OCI-LY1 (cell line): ENCODE measurements around the gene UBE2K.

ENCODE experiments used
- H2AFZ ChIP-seq: fragments of 200-600 bp; sonication (generic), shearing (Covaris generic); 2 replicates; pipeline ENCODE4 v1.6.0; 2014; ENCODE audit warnings: antibody characterized with exemption, mild to moderate bottlenecking, low read length
- H3F3A ChIP-seq: fragments of 200-600 bp; sonication (generic), shearing (Covaris generic); 2 replicates; pipeline ENCODE4 v1.6.0; 2014; ENCODE audit warnings: mild to moderate bottlenecking, antibody characterized with exemption, low read length, moderate library complexity; ENCODE audit not compliant: insufficient read depth
- H3K27ac ChIP-seq: fragments of 200-600 bp; sonication (generic); 2 replicates; pipeline ENCODE4 v1.5.1; 2014; ENCODE audit warnings: low read length, mixed run types, mild to moderate bottlenecking, low read depth; ENCODE audit not compliant: poor library complexity, severe bottlenecking
- H3K27me3 ChIP-seq: fragments of 200-600 bp; sonication (generic); 2 replicates; pipeline ENCODE4 v1.6.0; 2014; ENCODE audit warnings: antibody characterized with exemption, mild to moderate bottlenecking, low read length, moderate library complexity; ENCODE audit not compliant: insufficient read depth
- H3K36me3 ChIP-seq: fragments of 200-600 bp; sonication (generic); 2 replicates; pipeline ENCODE4 v1.6.1; 2014; ENCODE audit warnings: mild to moderate bottlenecking, antibody characterized with exemption, low read length, moderate library complexity, mixed read lengths; ENCODE audit not compliant: insufficient read depth
- H3K4me1 ChIP-seq: fragments of 200-600 bp; sonication (generic); 2 replicates; pipeline ENCODE4 v1.5.1; 2014; ENCODE audit warnings: mild to moderate bottlenecking, low read length, moderate library complexity; ENCODE audit not compliant: insufficient read depth, severe bottlenecking
- H3K4me2 ChIP-seq: fragments of 200-600 bp; sonication (generic), shearing (Covaris generic); 2 replicates; pipeline ENCODE4 v1.6.1; 2014; ENCODE audit warnings: low read length
- H3K4me3 ChIP-seq: fragments of 200-600 bp; sonication (generic); 2 replicates; pipeline ENCODE4 v1.5.1; 2014; ENCODE audit warnings: low read length, low read depth, mild to moderate bottlenecking, mixed read lengths; ENCODE audit not compliant: poor library complexity, severe bottlenecking
- H3K79me2 ChIP-seq: fragments of 200-600 bp; shearing (Covaris generic); 2 replicates; pipeline ENCODE4 v1.6.1; 2016; ENCODE audit warnings: mixed run types, low read length, mixed read lengths; ENCODE audit not compliant: insufficient read depth
- H3K9ac ChIP-seq: fragments of 200-600 bp; sonication (generic), shearing (Covaris generic); 2 replicates; pipeline ENCODE4 v1.6.1; 2014; ENCODE audit warnings: mild to moderate bottlenecking, low read length, mixed read lengths
- H3K9me2 ChIP-seq: fragments of 200-600 bp; sonication (generic), shearing (Covaris generic); 2 replicates; pipeline ENCODE4 v1.6.1; 2014; ENCODE audit warnings: low read depth, mild to moderate bottlenecking, low read length, mixed read lengths
- H3K9me3 ChIP-seq: fragments of 200-600 bp; shearing (Covaris generic); 2 replicates; pipeline ENCODE4 v1.6.1; 2014; ENCODE audit warnings: low read length, mixed read lengths
- H4K20me1 ChIP-seq: fragments of 200-600 bp; sonication (generic), shearing (Covaris generic); 2 replicates; pipeline ENCODE4 v1.6.0; 2016; ENCODE audit warnings: mild to moderate bottlenecking, low read length; ENCODE audit not compliant: insufficient read depth
- CTCF ChIP-seq: fragments of 200-600 bp; sonication (generic), shearing (Covaris generic); IDR thresholded peaks from 2 replicates; pipeline ENCODE4 v1.5.1; 2017; ENCODE audit warnings: mild to moderate bottlenecking, antibody characterized with exemption, low read length, moderate library complexity, mixed read lengths
- EZH2 ChIP-seq: fragments of 200-600 bp; sonication (generic), shearing (Covaris generic); IDR thresholded peaks from 2 replicates; pipeline ENCODE4 v1.8.0; 2017; ENCODE audit warnings: borderline replicate concordance, mixed run types, mild to moderate bottlenecking, antibody characterized with exemption, low read length, moderate library complexity, mixed read lengths

UBE2K gene

GRCh38 chr4:39713691-39714090 lies 15.8 kb downstream of the UBE2K start:
- Histone ChIP-seq H3K4me3 (no peak overlapping the region), H3K27me3 (no peaks in the 10 kb centered on the region), H3F3A (no peaks in the 10 kb centered on the region), H3K9me3 (no peaks in the 10 kb centered on the region), H3K4me1 (peaks cover 12% of the 10 kb centered on the region), H2AFZ (no peak overlapping the region), H3K9ac (no peak overlapping the region), H3K27ac (no peak overlapping the region), H3K9me2 (no peaks in the 10 kb centered on the region), H3K4me2 (no peak overlapping the region), H3K79me2 (peaks cover 82% of the 10 kb centered on the region), H3K36me3 (peaks cover 25% of the 10 kb centered on the region), H4K20me1 (no peaks in the 10 kb centered on the region)
- TF ChIP-seq CTCF (no peak), EZH2 (no peak)

DNA sequence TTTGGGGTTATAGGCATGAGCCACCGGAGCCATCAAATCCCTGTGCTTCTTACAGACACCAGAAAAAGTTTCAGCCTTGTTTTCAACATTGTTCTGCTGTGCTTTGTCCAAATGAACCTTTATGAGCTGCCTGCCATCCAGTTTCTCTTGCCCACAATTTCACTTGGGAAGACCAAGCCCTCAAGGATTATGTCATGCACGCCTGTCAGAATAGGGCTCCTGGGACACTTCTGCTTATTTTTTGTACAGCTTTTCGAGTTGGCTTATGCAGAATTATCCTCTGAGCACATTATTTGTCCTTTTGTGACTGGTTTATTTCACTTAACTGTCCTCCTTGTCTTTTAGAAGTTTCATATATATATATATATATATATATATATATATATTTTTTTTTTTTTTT lies 16.2 kb downstream of the UBE2K start:
- H3K79me2 ChIP-seq = peaks cover 82% of the 10 kb centered on the region
- no peak overlapping the region for H3K27ac ChIP-seq
- no peak overlapping the region for H3K4me2 ChIP-seq
- H3K27me3 ChIP-seq = no peaks in the 10 kb centered on the region
- no peaks in the 10 kb centered on the region for H3K9me2 ChIP-seq
- H3K4me1 ChIP-seq = peaks cover 14% of the 10 kb centered on the region
- no peaks in the 10 kb centered on the region for H3K9me3 ChIP-seq
- H3K36me3 ChIP-seq = peaks cover 25% of the 10 kb centered on the region
- H2AFZ ChIP-seq = no peak overlapping the region
- no peak overlapping the region for H3K4me3 ChIP-seq
- no peak overlapping the region for H3K9ac ChIP-seq
- no peaks in the 10 kb centered on the region for H3F3A ChIP-seq
- H4K20me1 ChIP-seq = no peaks in the 10 kb centered on the region
- no peak for TF ChIP-seq EZH2
- no peak for TF ChIP-seq CTCF

DNA sequence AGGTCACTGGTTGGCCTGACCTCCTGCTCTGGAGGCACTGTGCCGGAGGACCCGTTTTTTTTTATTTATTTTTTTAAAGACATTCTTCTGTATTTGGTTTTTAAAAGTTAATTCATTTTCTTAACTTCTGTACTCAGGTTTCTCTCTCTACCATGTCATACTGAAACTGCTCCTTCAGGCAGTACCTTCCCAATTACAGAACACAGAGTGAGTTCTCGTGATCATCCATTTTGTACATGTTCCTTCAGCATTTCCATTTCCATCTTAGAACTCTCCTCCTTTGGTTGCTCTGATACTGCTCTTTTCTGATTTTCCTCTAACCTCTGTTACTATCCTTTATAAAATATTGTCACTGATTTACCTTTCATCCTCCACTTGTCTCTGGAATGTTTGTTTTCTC lies 17.9 kb downstream of the UBE2K start:
- H3K79me2 ChIP-seq = peaks cover 82% of the 10 kb centered on the region
- peaks cover 2% of the 10 kb centered on the region; the same call in 1 of the 2 replicates for H4K20me1 ChIP-seq
- H3K4me1 ChIP-seq = peaks cover 29% of the 10 kb centered on the region
- no peak overlapping the region for H3K4me3 ChIP-seq
- H2AFZ ChIP-seq = no peak overlapping the region
- no peak overlapping the region for H3K27ac ChIP-seq
- no peaks in the 10 kb centered on the region for H3K27me3 ChIP-seq
- H3K4me2 ChIP-seq = no peak overlapping the region
- H3K9ac ChIP-seq = no peak overlapping the region
- peaks cover 30% of the 10 kb centered on the region for H3K36me3 ChIP-seq
- no peaks in the 10 kb centered on the region for H3K9me3 ChIP-seq
- TF ChIP-seq CTCF = no peak
- TF ChIP-seq EZH2 = no peak
- no peaks in the 10 kb centered on the region for H3F3A ChIP-seq
- no peaks in the 10 kb centered on the region for H3K9me2 ChIP-seq
